HG02610 (cell line): ENCODE measurements around the gene ZXDC.

Source experiments
- ATAC-seq: cut with Tn5 transposase; IDR thresholded peaks from one replicate; pipeline ENCODE4 v1.9.1; 2021; ENCODE audit warnings: mild to moderate bottlenecking, moderate library complexity; ENCODE audit not compliant: unreplicated experiment

Gene ZXDC

GRCh38 chr3:126419886-126420786 lies 55.6 kb downstream of the ZXDC start:
- ATAC-seq: no peak

- no peak for ATAC-seq
Measured at GRCh38 chr3:126419151-126419703, 56.5 kb downstream of the ZXDC start.

- ATAC-seq: no peak
Measured at GRCh38 chr3:126418661-126419131, 57.0 kb downstream of the ZXDC start.

- no peak for ATAC-seq
Measured at GRCh38 chr3:126417981-126418530, 57.6 kb downstream of the ZXDC start.

GRCh38 chr3:126417515-126417914 lies 58.2 kb downstream of the ZXDC start:
- ATAC-seq: no peak

GRCh38 chr3:126416943-126417342 lies 58.7 kb downstream of the ZXDC start:
- no peak for ATAC-seq

- no peak for ATAC-seq
Measured at GRCh38 chr3:126415661-126416591, 59.8 kb downstream of the ZXDC start.

GRCh38 chr3:126414961-126415660 lies 60.6 kb downstream of the ZXDC start:
- ATAC-seq: no peak

GRCh38 chr3:126414406-126414805 lies 61.3 kb downstream of the ZXDC start:
- no peak for ATAC-seq

GRCh38 chr3:126413693-126414080 lies 62.0 kb downstream of the ZXDC start:
- no peak for ATAC-seq

- ATAC-seq: no peak
Measured at GRCh38 chr3:126412841-126413692, 62.6 kb downstream of the ZXDC start.

GRCh38 chr3:126408099-126408498 lies 67.6 kb downstream of the ZXDC start:
- no peak for ATAC-seq

GRCh38 chr3:126407412-126408044 lies 68.2 kb downstream of the ZXDC start:
- no peak for ATAC-seq

- ATAC-seq: no peak
Measured at GRCh38 chr3:126406389-126407296, 69.0 kb downstream of the ZXDC start.

- ATAC-seq: no peak
Measured at GRCh38 chr3:126402666-126403302, 72.9 kb downstream of the ZXDC start.

GRCh38 chr3:126402178-126402577 lies 73.5 kb downstream of the ZXDC start:
- no peak for ATAC-seq

GRCh38 chr3:126401611-126402160 lies 74.0 kb downstream of the ZXDC start:
- no peak for ATAC-seq
